B cell (primary cell): ENCODE data around the gene PDZK1.

Experiments
- CTCF ChIP-seq: fragments of 200-600 bp; IDR thresholded peaks from one replicate; pipeline ENCODE4 v1.8.0; 2022; ENCODE audit warnings: antibody characterized with exemption, mild to moderate bottlenecking
- EZH2 ChIP-seq: IDR thresholded peaks from 2 replicates; pipeline ENCODE4 v1.6.1; 2012; ENCODE audit warnings: borderline replicate concordance, low read depth, mild to moderate bottlenecking, moderate library complexity, low read length; ENCODE audit not compliant: insufficient read depth, poor library complexity, severe bottlenecking

GRCh38 chr1:145692785-145693443 is 14.3 kb downstream of the PDZK1 start:
- TF ChIP-seq CTCF (no peak), EZH2 (no peak)
